GM12872 (cell line): ENCODE measurements around the gene ZCCHC14.

Experiments
- TF ChIP-seq, protein P1 (sequence below): IDR thresholded peaks from 3 replicates; pipeline ENCODE4 v1.5.1; 2011; ENCODE audit warnings: low read depth, mild to moderate bottlenecking, low read length, moderate library complexity; ENCODE audit not compliant: insufficient read depth

Gene ZCCHC14

DNA sequence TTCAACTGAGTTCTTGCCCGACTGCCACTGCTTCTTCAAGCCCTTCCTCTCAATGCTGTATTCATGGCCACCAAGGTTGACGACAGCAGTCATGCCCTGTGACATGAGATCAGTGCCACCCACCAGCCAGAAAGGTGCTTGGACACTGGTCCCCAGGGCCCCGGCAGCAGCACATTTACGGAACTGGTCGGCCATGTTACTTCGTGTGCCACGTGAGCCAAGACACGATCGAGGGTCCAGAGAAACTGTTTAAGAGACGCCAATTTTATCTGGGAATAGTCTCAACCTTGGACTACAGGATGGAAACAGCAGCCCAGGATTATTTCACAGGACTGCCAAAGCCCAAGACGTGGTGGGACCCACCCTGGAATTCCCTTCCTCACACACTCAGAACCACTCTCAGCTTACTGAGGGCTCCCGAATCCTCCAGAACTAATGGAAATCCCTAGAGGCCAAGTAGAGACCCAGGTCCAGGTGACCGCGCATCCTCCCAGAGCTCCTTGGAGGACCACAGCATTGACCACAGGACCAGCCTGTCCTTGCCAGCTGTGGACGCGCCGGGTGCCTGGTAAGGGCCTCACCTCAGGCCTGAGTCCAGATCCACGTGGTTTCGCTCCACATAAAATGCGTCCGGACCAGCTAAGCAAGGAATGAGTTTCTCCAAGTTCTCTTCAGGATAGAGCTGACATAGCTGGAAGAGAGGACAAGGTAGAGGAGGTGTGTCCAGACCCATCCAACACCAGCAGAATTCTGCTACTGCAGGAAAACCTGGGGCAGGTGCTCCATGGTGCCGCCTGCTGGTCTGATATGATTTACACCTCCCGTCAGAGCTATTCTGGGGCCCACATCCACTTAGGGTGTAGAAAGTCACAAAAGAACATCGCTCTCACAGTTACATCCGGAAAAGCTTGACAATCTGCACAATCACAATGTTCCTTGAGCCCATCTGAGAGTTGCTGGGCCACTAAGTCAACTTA lies 72.5 kb downstream of the ZCCHC14 start:
- TF ChIP-seq, protein P1, sequence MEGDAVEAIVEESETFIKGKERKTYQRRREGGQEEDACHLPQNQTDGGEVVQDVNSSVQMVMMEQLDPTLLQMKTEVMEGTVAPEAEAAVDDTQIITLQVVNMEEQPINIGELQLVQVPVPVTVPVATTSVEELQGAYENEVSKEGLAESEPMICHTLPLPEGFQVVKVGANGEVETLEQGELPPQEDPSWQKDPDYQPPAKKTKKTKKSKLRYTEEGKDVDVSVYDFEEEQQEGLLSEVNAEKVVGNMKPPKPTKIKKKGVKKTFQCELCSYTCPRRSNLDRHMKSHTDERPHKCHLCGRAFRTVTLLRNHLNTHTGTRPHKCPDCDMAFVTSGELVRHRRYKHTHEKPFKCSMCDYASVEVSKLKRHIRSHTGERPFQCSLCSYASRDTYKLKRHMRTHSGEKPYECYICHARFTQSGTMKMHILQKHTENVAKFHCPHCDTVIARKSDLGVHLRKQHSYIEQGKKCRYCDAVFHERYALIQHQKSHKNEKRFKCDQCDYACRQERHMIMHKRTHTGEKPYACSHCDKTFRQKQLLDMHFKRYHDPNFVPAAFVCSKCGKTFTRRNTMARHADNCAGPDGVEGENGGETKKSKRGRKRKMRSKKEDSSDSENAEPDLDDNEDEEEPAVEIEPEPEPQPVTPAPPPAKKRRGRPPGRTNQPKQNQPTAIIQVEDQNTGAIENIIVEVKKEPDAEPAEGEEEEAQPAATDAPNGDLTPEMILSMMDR: peak; percentile 24; the same call in 1 of the 3 replicates

DNA sequence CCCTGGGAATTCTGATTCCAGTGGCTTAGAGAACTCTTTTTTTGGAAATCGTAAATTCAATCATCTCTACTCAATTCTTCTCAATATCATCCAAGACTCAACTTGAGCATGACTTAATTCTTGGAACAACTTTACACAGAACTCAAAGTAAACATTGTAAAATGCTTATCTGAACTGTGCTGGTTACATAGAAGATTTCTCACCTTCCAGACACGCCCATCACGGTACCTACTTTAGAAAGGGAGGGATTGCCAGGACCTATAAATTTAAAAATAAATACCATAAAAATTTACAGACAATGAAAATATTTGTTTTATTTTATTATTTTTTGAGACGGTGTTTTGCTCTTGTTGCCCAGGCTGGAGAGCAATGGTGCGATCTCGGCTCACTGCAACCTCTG lies 74.2 kb downstream of the ZCCHC14 start:
- TF ChIP-seq, protein P1: no peak

GRCh38 chr16:87418216-87418615 lies 74.6 kb downstream of the ZCCHC14 start:
- TF ChIP-seq, protein P1: no peak

- TF ChIP-seq, protein P1: no peak
Observed at GRCh38 chr16:87417528-87417910, 75.3 kb downstream of the ZCCHC14 start.

DNA sequence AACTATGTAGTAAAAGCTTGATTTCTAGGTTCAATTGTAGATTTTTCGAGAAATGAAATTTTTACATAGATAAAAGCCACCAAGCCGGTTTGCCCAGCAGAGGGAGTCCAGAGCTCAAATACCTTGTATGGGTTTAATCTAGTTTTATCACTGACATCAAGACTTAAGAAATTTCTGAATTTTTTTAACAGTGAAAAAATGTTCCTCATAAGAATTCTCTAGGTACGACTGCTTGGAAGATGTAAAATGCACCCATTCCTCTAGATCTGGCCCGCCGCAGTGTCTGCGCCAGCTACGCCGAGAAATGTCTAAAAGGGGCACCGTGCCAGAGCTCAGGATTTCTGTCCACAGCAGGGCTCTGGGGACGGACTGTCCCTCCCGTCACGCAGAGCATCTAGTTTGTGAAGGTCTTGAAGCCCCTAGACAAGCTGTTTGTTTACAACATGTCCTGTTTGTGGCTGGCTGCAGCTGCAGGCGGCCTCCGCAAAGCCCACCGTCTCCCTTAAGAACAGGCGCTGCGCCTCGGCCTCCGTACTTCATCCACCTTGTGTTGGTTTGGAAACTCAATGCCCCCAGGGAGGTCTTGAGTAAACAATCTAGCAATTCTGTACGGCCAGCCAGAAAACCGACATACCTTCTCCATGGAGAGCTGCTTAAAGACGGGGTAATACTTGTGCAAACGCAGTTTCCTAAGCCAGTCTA lies 75.8 kb downstream of the ZCCHC14 start:
- TF ChIP-seq, protein P1: peak; percentile 39; the same call in 1 of the 3 replicates

GRCh38 chr16:87415441-87415840 lies 77.4 kb downstream of the ZCCHC14 start:
- TF ChIP-seq, protein P1: no peak

- TF ChIP-seq, protein P1: no peak
Observed at GRCh38 chr16:87414251-87414680, 78.6 kb downstream of the ZCCHC14 start.
